ENCODE data around the gene CCDC63. TPM values are rescaled to one million over a fixed set of nuclear protein-coding genes. Genes with fewer than 3 reads are reported as not detected.

CCDC63 gene
- total and polyA plus RNA-seq, 4 donors = not detected

DNA sequence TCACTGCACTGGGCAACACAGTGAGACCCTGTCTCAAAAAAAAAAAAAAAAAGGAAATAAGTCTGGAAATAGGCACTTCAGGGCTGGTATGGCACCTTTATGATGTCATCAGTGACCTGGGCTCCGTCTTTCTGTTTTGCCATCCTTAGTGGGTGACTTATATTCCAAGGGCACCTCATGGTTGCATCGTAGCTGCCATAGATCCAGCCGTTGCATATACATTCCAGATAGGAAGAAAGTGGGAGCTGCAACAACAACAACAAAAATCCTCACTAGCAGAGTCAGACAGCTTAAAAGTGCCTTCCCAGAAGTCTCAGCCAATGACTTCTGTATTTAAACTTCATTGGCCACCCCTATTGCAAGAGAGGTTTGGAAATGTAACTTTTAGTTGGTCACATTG, 47.2 kb downstream of the CCDC63 start:
- no peak overlapping the region for H3K4me3 ChIP-seq (ENCODE audit: low read depth, low read length)
- 75% methylated on average over 1 of the region's 3 CpGs for WGBS (ENCODE audit: insufficient coverage)
- DNase-seq (ENCODE audit: low read depth in 4 of 6, low spot score in 6 of 6) = peak in 1 of 6 donors; percentile 3

DNA sequence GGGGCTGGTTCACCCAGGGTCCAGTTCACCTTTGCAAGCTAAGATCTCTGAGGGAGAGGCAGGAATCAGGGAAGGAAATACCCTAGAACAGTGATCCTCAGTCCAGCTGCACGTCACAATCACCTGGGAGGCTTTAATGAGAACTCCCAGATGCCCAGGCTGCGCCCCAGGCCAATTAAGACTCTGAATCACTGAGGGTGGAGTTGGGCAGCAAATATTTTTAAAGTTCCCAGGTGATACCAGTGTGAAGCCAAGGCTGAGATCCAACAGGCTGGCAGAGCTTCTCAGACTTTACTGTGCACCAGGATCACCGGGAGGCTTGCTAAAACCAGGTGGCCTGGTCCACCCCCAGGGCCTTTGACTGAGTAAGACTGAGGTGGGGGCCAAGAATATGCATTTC, 49.8 kb downstream of the CCDC63 start:
- WGBS (ENCODE audit: insufficient coverage) = 64% methylated on average over 3 of the region's 3 CpGs
- Histone ChIP-seq H3K9me3 (ENCODE audit: control insufficient read depth, insufficient read depth, low read length) (no peaks in the 10 kb centered on the region), H3K4me3 (ENCODE audit: low read depth, low read length) (no peak overlapping the region), H3K27ac (ENCODE audit: low read depth, low read length) (no peak overlapping the region), H3K27me3 (ENCODE audit: control insufficient read depth, insufficient read depth, low read length) (no peaks in the 10 kb centered on the region), H3K4me1 (ENCODE audit: control insufficient read depth, insufficient read depth, low read length) (peaks cover 6% of the 10 kb centered on the region), H3K36me3 (ENCODE audit: control insufficient read depth, insufficient read depth, low read length) (no peaks in the 10 kb centered on the region)
- no peak for DNase-seq (ENCODE audit: low read depth in 4 of 6, low spot score in 6 of 6)

More for the DNA sequence above, 47.2 kb downstream of the CCDC63 start:
- H3K4me1 ChIP-seq (ENCODE audit: control insufficient read depth, insufficient read depth, low read length) = peaks cover 6% of the 10 kb centered on the region
- H3K27me3 ChIP-seq (ENCODE audit: control insufficient read depth, insufficient read depth, low read length) = no peaks in the 10 kb centered on the region
- H3K9me3 ChIP-seq (ENCODE audit: control insufficient read depth, insufficient read depth, low read length) = no peaks in the 10 kb centered on the region
- no peak overlapping the region for H3K27ac ChIP-seq (ENCODE audit: low read depth, low read length)
- no peaks in the 10 kb centered on the region for H3K36me3 ChIP-seq (ENCODE audit: control insufficient read depth, insufficient read depth, low read length)

DNA sequence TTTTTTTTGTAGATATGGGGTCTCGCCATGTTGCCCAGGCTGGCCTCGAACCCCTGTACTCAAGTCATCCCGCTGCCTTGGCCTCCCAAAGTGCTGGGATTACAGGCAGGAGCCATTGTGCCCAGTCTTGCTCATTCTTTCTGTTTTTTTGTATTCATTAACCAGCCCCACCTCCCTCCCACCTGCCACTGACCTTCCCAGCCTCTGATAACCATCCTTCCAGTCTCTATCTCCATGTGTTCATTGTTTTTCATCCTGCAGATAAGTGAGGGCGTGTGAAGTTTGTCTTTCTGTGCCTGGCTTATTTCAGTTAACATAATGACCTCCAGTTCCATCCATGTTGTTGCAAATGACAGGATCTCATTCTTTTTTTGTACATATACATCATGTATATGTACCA, 54.6 kb downstream of the CCDC63 start:
- DNase-seq (ENCODE audit: low read depth in 4 of 6, low spot score in 6 of 6) = no peak
- no peak overlapping the region for H3K27ac ChIP-seq (ENCODE audit: low read depth, low read length)

DNA sequence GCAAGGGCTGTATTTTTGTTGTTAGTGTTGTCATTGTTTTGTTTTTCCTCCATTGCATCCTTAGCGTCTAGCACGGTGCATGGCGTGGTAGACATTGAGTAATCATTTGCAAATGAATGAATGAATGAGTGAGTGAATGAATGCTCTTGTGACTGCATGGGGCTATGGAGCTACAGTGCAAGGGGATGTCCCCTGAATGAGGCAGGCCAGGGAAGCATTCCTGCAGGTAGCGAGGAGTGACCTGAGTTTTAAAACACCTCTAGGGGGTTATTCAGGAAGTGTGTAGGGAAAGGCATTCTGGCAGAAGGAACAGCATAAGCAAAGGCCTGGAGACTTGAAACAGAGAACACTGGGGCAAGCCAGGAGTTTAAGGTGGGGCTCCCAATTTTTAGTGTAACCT, 56.7 kb downstream of the CCDC63 start:
- WGBS (ENCODE audit: insufficient coverage) = 96% methylated on average over 4 of the region's 4 CpGs
- H3K27ac ChIP-seq (ENCODE audit: low read depth, low read length) = no peak overlapping the region
- no peaks in the 10 kb centered on the region for H3K9me3 ChIP-seq (ENCODE audit: control insufficient read depth, insufficient read depth, low read length)
- H3K4me1 ChIP-seq (ENCODE audit: control insufficient read depth, insufficient read depth, low read length) = no peaks in the 10 kb centered on the region
- H3K27me3 ChIP-seq (ENCODE audit: control insufficient read depth, insufficient read depth, low read length) = no peaks in the 10 kb centered on the region
- H3K4me3 ChIP-seq (ENCODE audit: low read depth, low read length) = no peak overlapping the region
- H3K36me3 ChIP-seq (ENCODE audit: control insufficient read depth, insufficient read depth, low read length) = no peaks in the 10 kb centered on the region
- no peak for DNase-seq (ENCODE audit: low read depth in 4 of 6, low spot score in 6 of 6)

More for the DNA sequence above, 54.6 kb downstream of the CCDC63 start:
- Histone ChIP-seq H3K4me3 (ENCODE audit: low read depth, low read length) (no peak overlapping the region), H3K27me3 (ENCODE audit: control insufficient read depth, insufficient read depth, low read length) (no peaks in the 10 kb centered on the region), H3K4me1 (ENCODE audit: control insufficient read depth, insufficient read depth, low read length) (no peaks in the 10 kb centered on the region), H3K9me3 (ENCODE audit: control insufficient read depth, insufficient read depth, low read length) (no peaks in the 10 kb centered on the region), H3K36me3 (ENCODE audit: control insufficient read depth, insufficient read depth, low read length) (no peaks in the 10 kb centered on the region)
- WGBS (ENCODE audit: insufficient coverage) = 100% methylated on average over 1 of the region's 4 CpGs

DNA sequence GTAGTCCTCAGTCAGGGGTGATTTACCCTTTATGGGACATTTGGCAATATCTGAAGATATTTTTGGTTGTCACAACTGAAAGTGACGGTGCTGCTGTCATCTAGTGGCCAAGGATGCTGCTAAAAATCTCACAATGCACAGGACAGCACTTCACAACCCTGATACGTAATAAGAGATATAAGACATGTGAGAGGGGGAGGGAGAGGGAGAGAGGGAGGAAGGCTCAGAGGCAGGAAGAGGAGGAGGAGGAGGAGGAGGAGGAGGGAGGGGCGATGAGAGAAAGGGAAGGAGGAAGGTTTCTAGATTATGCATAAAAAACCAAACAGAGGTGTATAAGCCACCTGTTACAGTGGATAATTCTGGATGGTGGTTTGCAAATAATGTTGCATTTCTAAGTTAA, 59.3 kb downstream of the CCDC63 start:
- no peak for DNase-seq (ENCODE audit: low read depth in 4 of 6, low spot score in 6 of 6)
- H3K4me3 ChIP-seq (ENCODE audit: low read depth, low read length) = no peak overlapping the region
- H3K27ac ChIP-seq (ENCODE audit: low read depth, low read length) = no peak overlapping the region
- H3K36me3 ChIP-seq (ENCODE audit: control insufficient read depth, insufficient read depth, low read length) = no peaks in the 10 kb centered on the region
- H3K4me1 ChIP-seq (ENCODE audit: control insufficient read depth, insufficient read depth, low read length) = no peaks in the 10 kb centered on the region
- whole genome bisulfite sequencing (ENCODE audit: insufficient coverage) = no CpG with 5 or more reads among the region's 3 CpGs
- H3K9me3 ChIP-seq (ENCODE audit: control insufficient read depth, insufficient read depth, low read length) = no peaks in the 10 kb centered on the region
- no peaks in the 10 kb centered on the region for H3K27me3 ChIP-seq (ENCODE audit: control insufficient read depth, insufficient read depth, low read length)

DNA sequence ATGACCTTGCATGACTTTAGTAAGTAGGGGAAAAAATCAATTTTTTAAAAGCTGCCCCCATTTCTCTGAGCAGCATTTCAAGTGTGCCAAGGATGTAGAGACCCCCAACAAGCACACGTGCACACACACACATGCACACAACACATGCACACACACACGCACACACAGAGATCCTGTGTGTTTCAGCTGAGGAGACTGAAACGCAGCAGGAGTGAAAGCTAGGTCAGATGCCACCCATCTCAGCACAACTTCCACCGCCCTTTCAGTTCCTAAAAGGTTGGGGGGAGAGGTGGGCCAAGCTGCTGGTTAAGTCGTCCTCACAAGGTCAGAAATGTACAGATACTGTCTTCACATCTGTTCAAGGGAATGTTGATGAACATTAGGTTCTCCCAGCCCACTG, 59.7 kb downstream of the CCDC63 start:
- no peak overlapping the region for H3K27ac ChIP-seq (ENCODE audit: low read depth, low read length)
- no peaks in the 10 kb centered on the region for H3K9me3 ChIP-seq (ENCODE audit: control insufficient read depth, insufficient read depth, low read length)
- DNase-seq (ENCODE audit: low read depth in 4 of 6, low spot score in 6 of 6) = no peak
- WGBS (ENCODE audit: insufficient coverage) = 67% methylated on average over 1 of the region's 5 CpGs
- no peak overlapping the region for H3K4me3 ChIP-seq (ENCODE audit: low read depth, low read length)
- no peaks in the 10 kb centered on the region for H3K27me3 ChIP-seq (ENCODE audit: control insufficient read depth, insufficient read depth, low read length)
- no peaks in the 10 kb centered on the region for H3K36me3 ChIP-seq (ENCODE audit: control insufficient read depth, insufficient read depth, low read length)
- no peaks in the 10 kb centered on the region for H3K4me1 ChIP-seq (ENCODE audit: control insufficient read depth, insufficient read depth, low read length)

DNA sequence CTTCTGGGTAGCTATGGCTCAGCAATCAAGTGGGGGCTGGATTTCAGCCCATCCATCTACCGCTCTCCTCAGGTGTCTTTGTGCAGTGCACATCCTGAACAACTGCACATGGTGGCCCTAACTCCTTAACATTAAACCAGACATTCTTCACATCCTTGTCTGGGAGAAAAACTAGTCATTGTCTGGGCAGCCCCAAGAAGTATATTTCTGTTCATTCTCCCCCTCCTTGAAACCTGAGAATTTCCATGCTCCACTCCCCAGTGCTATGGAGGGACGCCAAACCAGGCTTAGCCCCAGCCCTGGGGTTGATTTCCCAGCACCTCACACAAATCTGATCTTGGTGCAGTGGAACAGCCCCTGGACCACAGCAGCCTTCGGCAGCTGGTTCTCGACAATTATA, 60.2 kb downstream of the CCDC63 start:
- 87% methylated on average over 4 of the region's 4 CpGs for WGBS (ENCODE audit: insufficient coverage)
- Histone ChIP-seq H3K9me3 (ENCODE audit: control insufficient read depth, insufficient read depth, low read length) (no peaks in the 10 kb centered on the region), H3K36me3 (ENCODE audit: control insufficient read depth, insufficient read depth, low read length) (no peaks in the 10 kb centered on the region), H3K4me3 (ENCODE audit: low read depth, low read length) (no peak overlapping the region), H3K27me3 (ENCODE audit: control insufficient read depth, insufficient read depth, low read length) (no peaks in the 10 kb centered on the region), H3K4me1 (ENCODE audit: control insufficient read depth, insufficient read depth, low read length) (no peaks in the 10 kb centered on the region), H3K27ac (ENCODE audit: low read depth, low read length) (no peak overlapping the region)
- DNase-seq (ENCODE audit: low read depth in 4 of 6, low spot score in 6 of 6) = no peak

DNA sequence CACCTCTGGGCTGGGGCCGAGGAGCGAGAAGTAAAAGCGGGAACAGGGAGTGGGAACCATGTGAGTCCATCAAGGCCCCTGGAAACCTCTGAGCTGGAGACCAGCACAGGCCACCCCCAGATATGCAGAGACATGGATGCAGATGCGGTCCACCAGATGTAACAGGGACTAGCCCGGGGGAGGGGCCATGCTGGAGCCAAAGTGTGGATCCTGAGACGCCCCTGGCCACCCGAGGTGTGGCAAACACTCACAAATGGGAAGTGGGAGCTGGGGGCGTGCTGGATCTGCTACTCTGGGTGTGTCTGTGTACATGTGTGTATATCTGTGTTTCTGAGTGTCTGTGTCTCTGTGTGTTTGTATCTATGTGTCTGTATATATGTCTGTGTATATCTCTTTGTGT, 60.8 kb downstream of the CCDC63 start:
- H3K9me3 ChIP-seq (ENCODE audit: control insufficient read depth, insufficient read depth, low read length) = no peaks in the 10 kb centered on the region
- no peak overlapping the region for H3K4me3 ChIP-seq (ENCODE audit: low read depth, low read length)
- DNase-seq (ENCODE audit: low read depth in 4 of 6, low spot score in 6 of 6) = no peak
- no peak overlapping the region for H3K27ac ChIP-seq (ENCODE audit: low read depth, low read length)
- H3K4me1 ChIP-seq (ENCODE audit: control insufficient read depth, insufficient read depth, low read length) = no peaks in the 10 kb centered on the region
- no peaks in the 10 kb centered on the region for H3K27me3 ChIP-seq (ENCODE audit: control insufficient read depth, insufficient read depth, low read length)
- 84% methylated on average over 8 of the region's 8 CpGs for WGBS (ENCODE audit: insufficient coverage)
- no peaks in the 10 kb centered on the region for H3K36me3 ChIP-seq (ENCODE audit: control insufficient read depth, insufficient read depth, low read length)

DNA sequence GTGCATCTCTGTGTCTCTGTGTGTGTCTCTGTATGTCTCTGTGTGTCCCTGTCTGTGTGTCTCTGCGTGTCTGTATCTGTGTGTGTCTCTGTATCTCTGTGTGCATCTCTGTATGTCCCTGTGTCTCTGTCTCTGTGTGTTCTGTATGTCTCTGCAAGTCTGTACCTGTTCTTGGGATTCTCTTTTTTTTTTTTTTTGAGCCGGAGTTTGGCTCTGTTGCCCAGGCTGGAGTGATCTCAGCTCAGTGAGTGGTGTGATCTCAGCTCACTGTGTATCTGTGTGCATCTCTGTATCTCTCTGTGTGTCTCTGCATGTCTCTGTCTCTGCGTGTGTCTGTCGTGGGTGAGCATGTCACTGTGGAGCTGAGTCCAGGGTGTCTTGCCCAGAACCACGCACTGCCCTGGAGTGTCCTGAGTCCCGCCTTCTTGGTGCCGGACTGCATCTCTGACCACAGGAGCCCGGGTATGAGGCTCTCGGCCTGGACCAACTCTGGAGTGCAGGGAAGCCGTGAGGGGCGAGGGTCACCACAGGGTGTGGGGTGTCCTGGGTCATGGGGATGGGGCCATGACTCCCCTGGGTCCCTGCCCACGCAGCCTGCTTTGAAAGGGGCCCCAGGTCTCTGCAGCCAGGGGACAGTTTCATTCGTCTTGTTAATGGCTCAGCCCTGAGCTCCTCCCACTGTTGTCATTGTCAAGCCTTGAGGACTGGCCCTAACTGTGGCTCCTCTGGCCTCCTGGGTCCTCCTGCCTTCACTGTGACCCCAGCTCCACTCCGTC, 61.8 kb downstream of the CCDC63 start:
- H3K27me3 ChIP-seq (ENCODE audit: control insufficient read depth, insufficient read depth, low read length) = no peaks in the 10 kb centered on the region
- H3K9me3 ChIP-seq (ENCODE audit: control insufficient read depth, insufficient read depth, low read length) = no peaks in the 10 kb centered on the region
- H3K27ac ChIP-seq (ENCODE audit: low read depth, low read length) = no peak overlapping the region
- WGBS (ENCODE audit: insufficient coverage) = 64% methylated on average over 11 of the region's 14 CpGs
- peaks cover 3% of the 10 kb centered on the region for H3K4me1 ChIP-seq (ENCODE audit: control insufficient read depth, insufficient read depth, low read length)
- no peak for DNase-seq (ENCODE audit: low read depth in 4 of 6, low spot score in 6 of 6)
- no peak overlapping the region for H3K4me3 ChIP-seq (ENCODE audit: low read depth, low read length)
- no peaks in the 10 kb centered on the region for H3K36me3 ChIP-seq (ENCODE audit: control insufficient read depth, insufficient read depth, low read length)

DNA sequence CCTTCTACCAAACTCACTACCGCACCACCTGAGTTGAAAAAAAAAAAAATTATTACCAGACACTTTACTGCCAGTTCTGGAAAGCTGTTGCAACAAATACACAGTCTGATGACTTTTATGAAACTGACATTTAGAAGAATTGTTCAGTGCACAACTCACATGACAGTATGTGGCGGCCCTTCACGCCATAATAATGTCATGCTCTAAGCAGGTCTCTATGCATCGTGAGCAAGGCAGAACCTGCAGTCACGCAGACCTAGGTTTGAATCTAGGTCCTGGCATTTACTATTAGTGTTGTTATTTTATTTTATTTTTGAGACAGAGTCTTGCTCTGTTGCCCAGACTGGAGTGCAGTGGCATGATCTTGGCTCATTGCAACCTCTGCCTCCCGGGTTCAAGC, 65.5 kb downstream of the CCDC63 start:
- no peaks in the 10 kb centered on the region for H3K9me3 ChIP-seq (ENCODE audit: control insufficient read depth, insufficient read depth, low read length)
- peaks cover 3% of the 10 kb centered on the region for H3K4me1 ChIP-seq (ENCODE audit: control insufficient read depth, insufficient read depth, low read length)
- H3K4me3 ChIP-seq (ENCODE audit: low read depth, low read length) = no peak overlapping the region
- no peak overlapping the region for H3K27ac ChIP-seq (ENCODE audit: low read depth, low read length)
- WGBS (ENCODE audit: insufficient coverage) = 93% methylated on average over 5 of the region's 6 CpGs
- H3K27me3 ChIP-seq (ENCODE audit: control insufficient read depth, insufficient read depth, low read length) = no peaks in the 10 kb centered on the region
- H3K36me3 ChIP-seq (ENCODE audit: control insufficient read depth, insufficient read depth, low read length) = no peaks in the 10 kb centered on the region
- DNase-seq (ENCODE audit: low read depth in 4 of 6, low spot score in 6 of 6) = no peak

All from spinal cord (tissue), 10 donors.